GM12878 (cell line): ENCODE results near the gene PLB1. TPM values are rescaled to one million over a fixed set of nuclear protein-coding genes. Genes with fewer than 3 reads are reported as not detected.

Experiments
- ATAC-seq: fragments of 200-7000 bp; cut with Tn5 transposase; 3 replicates; pipeline ENCODE4 v1.9.1; 2020; ENCODE audit warnings: mild to moderate bottlenecking, moderate library complexity
- BruUV-seq: library from RNA; stranded (reverse); fragments of 400-500 nt; replicated peaks from 2 replicates; lab custom pipeline; 2021; lab: Mats Ljungman, UMichigan
- CTCF ChIA-PET: fragments of 300-600 bp; sonication (Branson Sonifier 250); formaldehyde crosslinking; extraction: SDS; loops from one replicate; lab custom pipeline; 2021; ENCODE audit warnings: inconsistent platforms; lab: Yijun Ruan, JAX
- POLR2A ChIA-PET: fragments of 350-600 bp; formaldehyde crosslinking; extraction: SDS; loops from one replicate; lab custom pipeline; 2021; ENCODE audit warnings: inconsistent platforms; lab: Charles Lee
- RAD21 ChIA-PET: fragments of 300-600 bp; sonication (Branson Sonifier 250); formaldehyde crosslinking; loops from one replicate; lab custom pipeline; 2023; ENCODE audit warnings: antibody characterized with exemption; ENCODE audit not compliant: unreplicated experiment; lab: Charles Lee
- SMC1A ChIA-PET: fragments of 300-600 bp; sonication (Branson Sonifier 250); formaldehyde crosslinking; loops from one replicate; lab custom pipeline; 2023; ENCODE audit not compliant: unreplicated experiment, uncharacterized antibody; lab: Charles Lee
- DNase-seq: peaks from one replicate; pipeline ENCODE4 v3.0.0-alpha.2; 2011; ENCODE audit warnings: low read depth, low spot score
- FAIRE-seq: peaks from 3 replicates; lab custom pipeline; 2011; peaks lifted over from hg19 to GRCh38; lab: Jason Lieb, UNC
- H2AFZ ChIP-seq: 2 replicates; pipeline ENCODE4 v1.6.0; 2011; ENCODE audit warnings: low read depth, low read length, control low read depth; ENCODE audit not compliant: control insufficient read depth
- H3K27ac ChIP-seq: 2 replicates; pipeline ENCODE4 v1.5.1; 2011; ENCODE audit warnings: control low read depth; ENCODE audit not compliant: control insufficient read depth, insufficient read depth
- H3K27me3 ChIP-seq, 2 experiments: replicated peaks in 1 of 2; 2 replicates each; pipeline versions ENCODE4 v1.6.0 to v1.6.1; 2011; ENCODE audit warnings: low read length in 1 of 2; ENCODE audit not compliant: control insufficient read depth in 2 of 2, insufficient read depth in 2 of 2
- H3K36me3 ChIP-seq, 2 experiments: 2 replicates each; pipeline ENCODE4 v1.5.1; 2011; ENCODE audit warnings: low read length in 1 of 2; ENCODE audit not compliant: control insufficient read depth in 2 of 2, insufficient read depth in 2 of 2
- H3K4me1 ChIP-seq: 2 replicates; pipeline ENCODE4 v1.6.1; 2011; ENCODE audit warnings: mild to moderate bottlenecking, low read length, moderate library complexity, mixed read lengths; ENCODE audit not compliant: control insufficient read depth, insufficient read depth
- H3K4me2 ChIP-seq: 2 replicates; pipeline ENCODE4 v1.6.0; 2011; ENCODE audit warnings: control low read depth; ENCODE audit not compliant: control insufficient read depth, insufficient read depth
- H3K4me3 ChIP-seq: fragments of 200-600 bp; sonication (generic); 2 replicates; pipeline ENCODE4 v1.5.1; 2016
- H3K79me2 ChIP-seq: 2 replicates; pipeline ENCODE4 v1.6.0; 2011; ENCODE audit warnings: low read length; ENCODE audit not compliant: control insufficient read depth, insufficient read depth
- H3K9ac ChIP-seq: 2 replicates; pipeline ENCODE4 v1.8.0; 2011; ENCODE audit warnings: low read length, control low read depth, mixed read lengths; ENCODE audit not compliant: control insufficient read depth, insufficient read depth
- H3K9me3 ChIP-seq: replicated peaks from 3 replicates; pipeline ENCODE4 v1.5.1; 2011; ENCODE audit warnings: mild to moderate bottlenecking, low read length; ENCODE audit not compliant: control insufficient read depth, insufficient read depth
- H4K20me1 ChIP-seq: 2 replicates; pipeline ENCODE4 v1.6.0; 2011; ENCODE audit not compliant: control insufficient read depth, insufficient read depth
- BMI1 ChIP-seq: fragments of 450-650 bp; IDR thresholded peaks from 2 replicates; pipeline ENCODE4 v1.6.1; 2016; ENCODE audit warnings: mild to moderate bottlenecking, moderate library complexity, borderline replicate concordance
- USF1 ChIP-seq: IDR thresholded peaks from 2 replicates; pipeline ENCODE4 v1.6.1; 2011; ENCODE audit warnings: borderline replicate concordance, low read depth, mild to moderate bottlenecking, moderate library complexity, mixed read lengths, low read length; ENCODE audit not compliant: insufficient read depth; ENCODE audit errors: extremely low read length
- WGBS: methylation state at CpG from one replicate; pipeline ENCODE4 v1.1.6; 2016; ENCODE audit warnings: low lambda C conversion rate; ENCODE audit not compliant: insufficient replicate concordance, insufficient coverage; ENCODE audit errors: missing lambda C conversion rate; 5-methylcytosine and 5-hydroxymethylcytosine counted together
- in situ Hi-C: fragments of 300-500 bp; cut with MboI; formaldehyde crosslinking; loops from 9 replicates; pipeline ENCODE4 v1.14.3; 2018; ENCODE audit warnings: mixed read lengths
- intact Hi-C: fragments of 100-400 bp; cut with micrococcal nuclease; formaldehyde crosslinking; loops from one replicate; pipeline ENCODE4 v1.14.2; 2022; ENCODE audit not compliant: unreplicated experiment
- polyA plus RNA-seq, 11 experiments: library from polyadenylated mRNA; depleted of rRNA in 4 of 11; unstranded in 6 of 11; stranded (reverse) in 5 of 11; fragments of >200 nt; fragmentation: Nextera tagmentation in 4 of 11; fragmentation: Illumina TruSeq in 1 of 11; extraction: Ambion mirVana in 4 of 11; extraction: Trizol in 1 of 11; gene quantifications; 1 replicate in 1 of 11; 2 replicates in 10 of 11; pipeline versions ENCODE4 v1.2.1 to v1.2.3, GENCODE V29; 2011 to 2016; ENCODE audit warnings: inconsistent platforms in 2 of 11, missing spikeins in 2 of 11, low read depth in 1 of 11
- total RNA-seq, 4 experiments: library from RNA; depleted of rRNA in 3 of 4; stranded (reverse); fragments of >200 nt in 3 of 4; fragmentation: Illumina TruSeq in 1 of 4; extraction: Trizol in 1 of 4; gene quantifications; 2 replicates each; pipeline versions ENCODE4 v1.2.1 to v1.2.3, GENCODE V29; 2013 to 2021
- TF ChIP-seq, protein P1 (sequence below): fragments of 450-650 bp; conservative IDR thresholded peaks from 2 replicates; pipeline ENCODE4 v1.6.1; 2017; ENCODE audit warnings: mild to moderate bottlenecking, moderate library complexity
- TF ChIP-seq, protein P2 (sequence below): fragments of 150-350 bp; IDR thresholded peaks from 2 replicates; pipeline ENCODE4 v1.6.1; 2014; ENCODE audit warnings: mild to moderate bottlenecking, low read depth, low read length

PLB1 gene
- total and polyA plus RNA-seq, 10 of the 15 experiments (the other 5 are each of a cell fraction or from before 2014, with no cell fraction given): 0.03 to 0.49 (median 0.28) TPM

DNA sequence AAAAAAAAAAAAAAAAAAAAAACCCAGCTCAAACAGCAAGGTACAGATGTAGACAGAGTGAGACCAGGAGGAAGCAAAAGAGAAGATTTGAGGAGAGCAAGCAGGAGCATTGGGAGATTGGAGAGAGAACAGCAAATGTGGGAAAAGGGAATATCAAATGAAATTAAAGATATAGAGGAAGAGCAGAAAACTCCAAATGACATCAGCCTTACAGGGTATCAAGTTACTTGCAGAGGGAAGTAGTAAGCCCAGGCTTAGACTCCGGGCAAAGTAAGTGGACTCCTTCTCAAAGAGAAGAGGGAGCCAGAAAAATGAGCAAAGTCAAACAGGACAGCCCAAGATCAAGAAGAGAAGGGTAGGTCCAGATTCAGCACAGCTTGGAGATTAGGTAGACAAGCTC is 162.5 kb downstream of the PLB1 start:
- DNase-seq (no peak), ATAC-seq (no peak), FAIRE-seq (no peak)
- whole genome bisulfite sequencing: 92% methylated on average over 1 of the region's 1 CpG
- ChIA-PET SMC1A (no interaction called here), POLR2A (no interaction called here), RAD21 (no interaction called here), CTCF (no interaction called here)
- intact Hi-C loops: no loop called here
- no peaks in the 10 kb centered on the region for H3K27me3 ChIP-seq
- no peaks in the 10 kb centered on the region for H3K9me3 ChIP-seq
- in situ Hi-C loops: no loop called here
- no peak overlapping the region for H3K27ac ChIP-seq
- no peaks in the 10 kb centered on the region for H3K79me2 ChIP-seq
- no peaks in the 10 kb centered on the region for H3K36me3 ChIP-seq
- no TSS peak for BruUV-seq
- H4K20me1 ChIP-seq: no peaks in the 10 kb centered on the region
- TF ChIP-seq, protein P1, sequence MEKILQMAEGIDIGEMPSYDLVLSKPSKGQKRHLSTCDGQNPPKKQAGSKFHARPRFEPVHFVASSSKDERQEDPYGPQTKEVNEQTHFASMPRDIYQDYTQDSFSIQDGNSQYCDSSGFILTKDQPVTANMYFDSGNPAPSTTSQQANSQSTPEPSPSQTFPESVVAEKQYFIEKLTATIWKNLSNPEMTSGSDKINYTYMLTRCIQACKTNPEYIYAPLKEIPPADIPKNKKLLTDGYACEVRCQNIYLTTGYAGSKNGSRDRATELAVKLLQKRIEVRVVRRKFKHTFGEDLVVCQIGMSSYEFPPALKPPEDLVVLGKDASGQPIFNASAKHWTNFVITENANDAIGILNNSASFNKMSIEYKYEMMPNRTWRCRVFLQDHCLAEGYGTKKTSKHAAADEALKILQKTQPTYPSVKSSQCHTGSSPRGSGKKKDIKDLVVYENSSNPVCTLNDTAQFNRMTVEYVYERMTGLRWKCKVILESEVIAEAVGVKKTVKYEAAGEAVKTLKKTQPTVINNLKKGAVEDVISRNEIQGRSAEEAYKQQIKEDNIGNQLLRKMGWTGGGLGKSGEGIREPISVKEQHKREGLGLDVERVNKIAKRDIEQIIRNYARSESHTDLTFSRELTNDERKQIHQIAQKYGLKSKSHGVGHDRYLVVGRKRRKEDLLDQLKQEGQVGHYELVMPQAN: no peak
- no peaks in the 10 kb centered on the region for H3K4me1 ChIP-seq
- no peak overlapping the region for H3K4me3 ChIP-seq
- H2AFZ ChIP-seq: no peak overlapping the region
- no peak overlapping the region for H3K9ac ChIP-seq
- no peak overlapping the region for H3K4me2 ChIP-seq

- SMC1A ChIA-PET: no interaction called here
- DNase-seq (no peak), FAIRE-seq (no peak)
- Histone ChIP-seq H3K4me1 (no peaks in the 10 kb centered on the region), H3K9me3 (no peaks in the 10 kb centered on the region), H3K27ac (no peak overlapping the region), H2AFZ (no peak overlapping the region), H3K79me2 (no peaks in the 10 kb centered on the region), H3K4me2 (no peak overlapping the region)
- in situ Hi-C loops: no loop called here
- TF ChIP-seq USF1 (no peak), BMI1 (no peak)
- TF ChIP-seq, protein P2, sequence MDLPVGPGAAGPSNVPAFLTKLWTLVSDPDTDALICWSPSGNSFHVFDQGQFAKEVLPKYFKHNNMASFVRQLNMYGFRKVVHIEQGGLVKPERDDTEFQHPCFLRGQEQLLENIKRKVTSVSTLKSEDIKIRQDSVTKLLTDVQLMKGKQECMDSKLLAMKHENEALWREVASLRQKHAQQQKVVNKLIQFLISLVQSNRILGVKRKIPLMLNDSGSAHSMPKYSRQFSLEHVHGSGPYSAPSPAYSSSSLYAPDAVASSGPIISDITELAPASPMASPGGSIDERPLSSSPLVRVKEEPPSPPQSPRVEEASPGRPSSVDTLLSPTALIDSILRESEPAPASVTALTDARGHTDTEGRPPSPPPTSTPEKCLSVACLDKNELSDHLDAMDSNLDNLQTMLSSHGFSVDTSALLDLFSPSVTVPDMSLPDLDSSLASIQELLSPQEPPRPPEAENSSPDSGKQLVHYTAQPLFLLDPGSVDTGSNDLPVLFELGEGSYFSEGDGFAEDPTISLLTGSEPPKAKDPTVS: no peak
- TF ChIP-seq, all 136 proteins: peak for 0
- no peaks in the 10 kb centered on the region for H4K20me1 ChIP-seq
- H3K4me3 ChIP-seq: no peak overlapping the region
- POLR2A ChIA-PET: no interaction called here
- CTCF ChIA-PET: no interaction called here
- no peaks in the 10 kb centered on the region for H3K27me3 ChIP-seq
- ATAC-seq: no peak
- no peaks in the 10 kb centered on the region for H3K36me3 ChIP-seq
- BruUV-seq: no TSS peak
- intact Hi-C loops: no loop called here
- RAD21 ChIA-PET: no interaction called here
- no peak overlapping the region for H3K9ac ChIP-seq
These were observed 163.3 kb downstream of the PLB1 start for GRCh38 chr2:28659127-28659526.
